ENCODE measurements around the gene RFXAP.

- no peak for TF ChIP-seq CTCF (IDR thresholded peaks at IDR 0.05)
- TF ChIP-seq POLR2A (IDR thresholded peaks at IDR 0.05): no peak
Observed at GRCh38 chr13:36834299-36834698, 15.3 kb downstream of the RFXAP start.

Data from thyroid gland (tissue), 4 donors.